ENCODE measurements around the gene SLC19A3.

GRCh38 chr2:227657199-227657845 is 60.5 kb downstream of the SLC19A3 start:
- no peak for TF ChIP-seq CTCF (IDR thresholded peaks at IDR 0.05)
- TF ChIP-seq POLR2A (IDR thresholded peaks at IDR 0.05) = no peak

Data from uterus (tissue), 2 donors.